Loucy (cell line): ENCODE measurements around the gene ZNF383.

Source experiments
- CTCF ChIP-seq: fragments of 200-600 bp; sonication (generic); conservative IDR thresholded peaks from 2 replicates; pipeline ENCODE4 v1.5.1; 2014; ENCODE audit warnings: mild to moderate bottlenecking, antibody characterized with exemption, low read length
- EZH2phosphoT487 ChIP-seq: fragments of 200-600 bp; IDR thresholded peaks from 2 replicates; pipeline ENCODE4 v1.6.1; 2018; ENCODE audit warnings: antibody characterized with exemption, mild to moderate bottlenecking, moderate library complexity, borderline replicate concordance

GRCh38 chr19:37217480-37217774 lies 587 bp upstream of the ZNF383 start:
- TF ChIP-seq CTCF (no peak), EZH2phosphoT487 (no peak)
